KOPT-K1 (cell line): ENCODE results near the gene OGFOD3.

ENCODE experiments used
- H3K27ac ChIP-seq: fragments of 200-600 bp; sonication (generic); 2 replicates; pipeline ENCODE4 v1.5.1; 2016; ENCODE audit warnings: antibody characterized with exemption, mild to moderate bottlenecking, low read depth, low read length; ENCODE audit not compliant: poor library complexity, severe bottlenecking
- H3K36me3 ChIP-seq: fragments of 200-600 bp; sonication (generic); 2 replicates; pipeline ENCODE4 v1.5.1; 2017; ENCODE audit warnings: antibody characterized with exemption, mild to moderate bottlenecking, low read length, moderate library complexity; ENCODE audit not compliant: insufficient read depth
- H3K9me3 ChIP-seq: fragments of 200-600 bp; sonication (generic); 2 replicates; pipeline ENCODE4 v1.5.1; 2017; ENCODE audit warnings: antibody characterized with exemption, low read length, mild to moderate bottlenecking; ENCODE audit not compliant: insufficient read depth, poor library complexity, severe bottlenecking

Gene OGFOD3

GRCh38 chr17:82440991-82441627, 22.7 kb upstream of the OGFOD3 start:
- Histone ChIP-seq H3K9me3 (no peaks in the 10 kb centered on the region), H3K36me3 (peaks cover 91% of the 10 kb centered on the region), H3K27ac (no peak overlapping the region)

GRCh38 chr17:82440469-82440981, 22.1 kb upstream of the OGFOD3 start:
- no peak overlapping the region for H3K27ac ChIP-seq
- no peaks in the 10 kb centered on the region for H3K9me3 ChIP-seq
- H3K36me3 ChIP-seq, result peaks cover 91% of the 10 kb centered on the region

GRCh38 chr17:82439829-82440365, 21.5 kb upstream of the OGFOD3 start:
- no peak overlapping the region for H3K27ac ChIP-seq
- peaks cover 89% of the 10 kb centered on the region for H3K36me3 ChIP-seq
- H3K9me3 ChIP-seq, result no peaks in the 10 kb centered on the region

- H3K36me3 ChIP-seq, result peaks cover 84% of the 10 kb centered on the region
- no peaks in the 10 kb centered on the region for H3K9me3 ChIP-seq
- no peak overlapping the region for H3K27ac ChIP-seq
Measured at GRCh38 chr17:82439194-82439828, 20.9 kb upstream of the OGFOD3 start.

- Histone ChIP-seq H3K27ac (no peak overlapping the region), H3K36me3 (peaks cover 76% of the 10 kb centered on the region)
Measured at GRCh38 chr17:82438401-82439193, 20.2 kb upstream of the OGFOD3 start.

GRCh38 chr17:82437325-82437668, 18.9 kb upstream of the OGFOD3 start:
- Histone ChIP-seq H3K9me3 (no peaks in the 10 kb centered on the region), H3K27ac (no peak overlapping the region)

More at GRCh38 chr17:82438401-82439193, 20.2 kb upstream of the OGFOD3 start:
- H3K9me3 ChIP-seq, result no peaks in the 10 kb centered on the region

GRCh38 chr17:82436601-82437324, 18.4 kb upstream of the OGFOD3 start:
- Histone ChIP-seq H3K9me3 (no peaks in the 10 kb centered on the region), H3K36me3 (peaks cover 58% of the 10 kb centered on the region), H3K27ac (no peak overlapping the region)

More at GRCh38 chr17:82437325-82437668, 18.9 kb upstream of the OGFOD3 start:
- peaks cover 63% of the 10 kb centered on the region for H3K36me3 ChIP-seq

GRCh38 chr17:82435601-82436583, 17.5 kb upstream of the OGFOD3 start:
- H3K36me3 ChIP-seq, result peaks cover 49% of the 10 kb centered on the region
- no peaks in the 10 kb centered on the region for H3K9me3 ChIP-seq
- H3K27ac ChIP-seq, result no peak overlapping the region

- H3K27ac ChIP-seq, result no peak overlapping the region
- peaks cover 41% of the 10 kb centered on the region; the same call in 1 of the 2 replicates for H3K36me3 ChIP-seq
- H3K9me3 ChIP-seq, result no peaks in the 10 kb centered on the region
Measured at GRCh38 chr17:82435103-82435502, 16.7 kb upstream of the OGFOD3 start.

- H3K27ac ChIP-seq, result no peak overlapping the region
- H3K9me3 ChIP-seq, result no peaks in the 10 kb centered on the region
Measured at GRCh38 chr17:82434216-82434565, 15.8 kb upstream of the OGFOD3 start.

GRCh38 chr17:82433560-82434215, 15.3 kb upstream of the OGFOD3 start:
- peaks cover 36% of the 10 kb centered on the region; the same call in 1 of the 2 replicates for H3K36me3 ChIP-seq
- H3K27ac ChIP-seq, result no peak overlapping the region

More at GRCh38 chr17:82434216-82434565, 15.8 kb upstream of the OGFOD3 start:
- peaks cover 36% of the 10 kb centered on the region; the same call in 1 of the 2 replicates for H3K36me3 ChIP-seq

GRCh38 chr17:82432017-82432416, 13.6 kb upstream of the OGFOD3 start:
- no peak overlapping the region for H3K27ac ChIP-seq
- no peaks in the 10 kb centered on the region for H3K9me3 ChIP-seq
- peaks cover 19% of the 10 kb centered on the region; the same call in 1 of the 2 replicates for H3K36me3 ChIP-seq

More at GRCh38 chr17:82433560-82434215, 15.3 kb upstream of the OGFOD3 start:
- H3K9me3 ChIP-seq, result no peaks in the 10 kb centered on the region

GRCh38 chr17:82429824-82430223, 11.4 kb upstream of the OGFOD3 start:
- Histone ChIP-seq H3K9me3 (no peaks in the 10 kb centered on the region), H3K36me3 (no peaks in the 10 kb centered on the region; the same call in 1 of the 2 replicates), H3K27ac (no peak overlapping the region)
